H1 (cell line): ENCODE results near the gene INF2. TPM values are rescaled to one million over a fixed set of nuclear protein-coding genes. Genes with fewer than 3 reads are reported as not detected.

ENCODE experiments used
- ATF2 ChIP-seq: IDR thresholded peaks from 2 replicates; pipeline ENCODE4 v1.6.1; 2012; ENCODE audit warnings: low read length, inconsistent platforms
- CHD2 ChIP-seq: IDR thresholded peaks from 2 replicates; pipeline ENCODE4 v1.6.1; 2012; ENCODE audit warnings: low read length, improper control_type of control experiment
- CTBP2 ChIP-seq: IDR thresholded peaks from 2 replicates; pipeline ENCODE4 v1.7.0; 2011; ENCODE audit warnings: borderline replicate concordance, mild to moderate bottlenecking, moderate library complexity, mixed read lengths, low read length; ENCODE audit not compliant: insufficient read depth, insufficient read length
- FOSL1 ChIP-seq: IDR thresholded peaks from 2 replicates; pipeline ENCODE4 v1.6.1; 2011; ENCODE audit warnings: mild to moderate bottlenecking, low read depth, low read length, moderate library complexity; ENCODE audit not compliant: insufficient read depth
- HDAC6 ChIP-seq: IDR thresholded peaks from one replicate; pipeline ENCODE4 v1.7.1; 2012; ENCODE audit warnings: low read depth, mild to moderate bottlenecking, inconsistent platforms, low read length, moderate library complexity
- RAD21 ChIP-seq, 2 experiments: IDR thresholded peaks in 1 of 2; conservative IDR thresholded peaks in 1 of 2; 2 replicates each; pipeline ENCODE4 v1.6.1; 2011; ENCODE audit warnings: low read depth in 2 of 2, low read length in 2 of 2, improper control_type of control experiment in 1 of 2, inconsistent platforms in 1 of 2, mild to moderate bottlenecking in 1 of 2, moderate library complexity in 1 of 2
- TAF1 ChIP-seq: IDR thresholded peaks from 2 replicates; pipeline ENCODE4 v1.6.1; 2011; ENCODE audit warnings: mild to moderate bottlenecking, low read depth, low read length
- polyA plus RNA-seq, 7 experiments: library from polyadenylated mRNA; depleted of rRNA in 3 of 7; stranded (reverse) in 5 of 7; unstranded in 2 of 7; fragments of >200 nt in 5 of 7; fragments of 200-250 nt in 2 of 7; gene quantifications; 1 replicate in 5 of 7; 2 replicates in 1 of 7; 4 replicates in 1 of 7; pipeline versions ENCODE4 v1.2.1 to v1.2.3, GENCODE V29; 2011 to 2013; ENCODE audit warnings: missing spikeins in 2 of 7, mixed read lengths in 2 of 7
- total RNA-seq: library from RNA; stranded (reverse); fragmentation: NEBNext Ultra II Directional; extraction: Animal tissue kit (Norgen Biotek cat#: 25700); gene quantifications from 2 replicates; pipeline ENCODE4 v1.2.1, GENCODE V29; 2021
- TF ChIP-seq, protein P1 (sequence below): IDR thresholded peaks from 2 replicates; pipeline ENCODE4 v1.6.1; 2012; ENCODE audit warnings: inconsistent platforms
- TF ChIP-seq, protein P2 (sequence below): IDR thresholded peaks from 2 replicates; pipeline ENCODE4 v1.6.1; 2011; ENCODE audit warnings: low read length, improper control_type of control experiment

INF2 gene
- total and polyA plus RNA-seq, 2 of the 8 experiments (the other 6 are each of a cell fraction or from before 2014, with no cell fraction given): 29.1 to 59.5 TPM

DNA sequence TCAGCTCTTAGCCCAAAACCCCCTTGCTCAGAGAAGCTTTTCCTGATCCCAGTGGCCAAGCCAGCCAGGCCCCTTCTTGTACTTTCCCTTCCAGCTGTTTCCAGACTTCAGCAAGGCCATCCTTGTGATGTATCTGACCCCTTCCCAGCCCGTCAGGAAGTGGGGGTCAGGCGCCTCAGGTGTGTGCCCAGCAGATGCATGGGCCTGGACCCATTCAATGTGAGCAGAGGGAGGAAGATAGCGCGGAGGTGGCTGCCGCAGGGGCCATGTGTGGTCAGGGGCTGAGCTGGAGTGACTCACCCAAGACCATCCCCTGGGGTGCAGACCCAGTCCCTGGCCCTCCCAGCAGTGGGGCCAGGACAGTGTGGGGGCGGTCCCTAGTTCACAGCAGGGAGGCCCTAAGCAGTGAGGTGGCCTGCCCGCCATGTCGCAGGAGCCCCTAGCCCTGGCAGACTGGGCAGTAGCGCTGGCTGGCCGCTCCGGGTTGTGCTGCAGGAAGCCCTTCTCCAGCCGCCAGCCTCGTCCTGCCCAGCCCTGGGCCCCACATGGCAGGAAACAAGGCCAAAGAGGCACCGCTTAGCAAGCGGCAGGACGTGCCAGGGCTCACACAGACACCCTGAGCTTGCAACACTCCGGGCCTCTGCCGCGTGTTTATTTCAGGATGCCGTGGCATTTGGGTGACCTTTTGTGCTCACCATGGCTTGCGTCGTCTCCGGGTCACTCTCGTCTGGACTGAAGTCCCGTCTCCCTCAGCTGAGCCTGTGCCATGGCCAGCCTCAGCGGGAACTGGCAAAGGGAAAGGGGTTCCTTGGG lies 46.6 kb downstream of the INF2 start (continued):
- TF ChIP-seq, protein P1, sequence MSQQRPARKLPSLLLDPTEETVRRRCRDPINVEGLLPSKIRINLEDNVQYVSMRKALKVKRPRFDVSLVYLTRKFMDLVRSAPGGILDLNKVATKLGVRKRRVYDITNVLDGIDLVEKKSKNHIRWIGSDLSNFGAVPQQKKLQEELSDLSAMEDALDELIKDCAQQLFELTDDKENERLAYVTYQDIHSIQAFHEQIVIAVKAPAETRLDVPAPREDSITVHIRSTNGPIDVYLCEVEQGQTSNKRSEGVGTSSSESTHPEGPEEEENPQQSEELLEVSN: no peak
- TF ChIP-seq CTBP2 (no peak), CHD2 (no peak), RAD21 (IDR thresholded peaks at IDR 0.05 in 1 of 2, conservative IDR thresholded peaks at IDR 0.05 in 1 of 2; ENCODE audit: low read depth in 2 of 2, low read length in 2 of 2) (no peak), TAF1 (no peak), HDAC6 (no peak), FOSL1 (no peak), ATF2 (no peak)
- TF ChIP-seq, protein P2, sequence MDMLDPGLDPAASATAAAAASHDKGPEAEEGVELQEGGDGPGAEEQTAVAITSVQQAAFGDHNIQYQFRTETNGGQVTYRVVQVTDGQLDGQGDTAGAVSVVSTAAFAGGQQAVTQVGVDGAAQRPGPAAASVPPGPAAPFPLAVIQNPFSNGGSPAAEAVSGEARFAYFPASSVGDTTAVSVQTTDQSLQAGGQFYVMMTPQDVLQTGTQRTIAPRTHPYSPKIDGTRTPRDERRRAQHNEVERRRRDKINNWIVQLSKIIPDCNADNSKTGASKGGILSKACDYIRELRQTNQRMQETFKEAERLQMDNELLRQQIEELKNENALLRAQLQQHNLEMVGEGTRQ: no peak
